Hepatocyte (in vitro differentiated cells): ENCODE results near the gene CEP131. TPM values are rescaled to one million over a fixed set of nuclear protein-coding genes. Genes with fewer than 3 reads are reported as not detected.

Source experiments
- DNase-seq: peaks from one replicate; pipeline ENCODE4 v3.0.0-alpha.2; 2016; ENCODE audit warnings: low spot score
- H2AFZ ChIP-seq: fragments of 200-600 bp; sonication (generic); 2 replicates; pipeline ENCODE4 v1.6.0; 2016; ENCODE audit warnings: antibody characterized with exemption, mild to moderate bottlenecking
- H3K27ac ChIP-seq: fragments of 200-600 bp; sonication (generic); 2 replicates; pipeline ENCODE4 v1.5.1; 2016; ENCODE audit warnings: mild to moderate bottlenecking
- H3K27me3 ChIP-seq: fragments of 200-600 bp; sonication (generic); 2 replicates; pipeline ENCODE4 v1.6.1; 2016
- H3K36me3 ChIP-seq: fragments of 200-600 bp; sonication (generic); replicated peaks from 2 replicates; pipeline ENCODE4 v1.5.1; 2016; ENCODE audit warnings: low read depth; ENCODE audit not compliant: insufficient read depth
- H3K4me1 ChIP-seq: fragments of 200-600 bp; sonication (generic); 2 replicates; pipeline ENCODE4 v1.5.1; 2016; ENCODE audit warnings: mild to moderate bottlenecking, moderate library complexity; ENCODE audit not compliant: insufficient read depth
- H3K4me2 ChIP-seq: fragments of 200-600 bp; sonication (generic); 2 replicates; pipeline ENCODE4 v1.6.0; 2016
- H3K4me3 ChIP-seq: fragments of 200-600 bp; sonication (generic); 2 replicates; pipeline ENCODE4 v1.5.1; 2016; ENCODE audit warnings: mild to moderate bottlenecking
- H3K79me2 ChIP-seq: fragments of 200-600 bp; sonication (generic); 2 replicates; pipeline ENCODE4 v1.6.0; 2017; ENCODE audit warnings: mild to moderate bottlenecking
- H3K9me2 ChIP-seq: fragments of 200-600 bp; sonication (generic); replicated peaks from 2 replicates; pipeline ENCODE4 v1.6.0; 2017; ENCODE audit warnings: mild to moderate bottlenecking; ENCODE audit not compliant: insufficient read depth
- H3K9me3 ChIP-seq: fragments of 200-600 bp; sonication (generic); 2 replicates; pipeline ENCODE4 v1.5.1; 2016; ENCODE audit warnings: low read depth, mild to moderate bottlenecking
- H4K20me1 ChIP-seq: fragments of 200-600 bp; sonication (generic); 2 replicates; pipeline ENCODE4 v1.6.0; 2016; ENCODE audit warnings: mild to moderate bottlenecking; ENCODE audit not compliant: insufficient read depth, poor library complexity, severe bottlenecking
- EZH2 ChIP-seq: fragments of 200-600 bp; sonication (generic); IDR thresholded peaks from 2 replicates; pipeline ENCODE4 v1.6.1; 2016; ENCODE audit warnings: antibody characterized with exemption, mild to moderate bottlenecking, borderline replicate concordance
- EZH2phosphoT487 ChIP-seq: fragments of 200-600 bp; sonication (generic); IDR thresholded peaks from one replicate; pipeline ENCODE4 v1.6.1; 2018; ENCODE audit warnings: antibody characterized with exemption, mild to moderate bottlenecking, low read depth, moderate library complexity; ENCODE audit not compliant: unreplicated experiment, severe bottlenecking
- WGBS: methylation state at CpG from one replicate; pipeline ENCODE4 v1.1.6; 2016; ENCODE audit warnings: low lambda C conversion rate; ENCODE audit errors: missing lambda C conversion rate; 5-methylcytosine and 5-hydroxymethylcytosine counted together
- polyA plus RNA-seq: library from polyadenylated mRNA; unstranded; fragments of >200 nt; fragmentation: Nextera tagmentation; extraction: Ambion mirVana; gene quantifications from 2 replicates; pipeline ENCODE4 v1.2.1, GENCODE V29; 2016
- total RNA-seq: library from RNA; depleted of rRNA; stranded (reverse); fragments of >200 nt; gene quantifications from 2 replicates; pipeline ENCODE4 v1.2.3, GENCODE V29; 2014
- TF ChIP-seq, protein P1 (sequence below): fragments of 200-600 bp; sonication (generic); IDR thresholded peaks from 2 replicates; pipeline ENCODE4 v1.5.1; 2016; ENCODE audit warnings: antibody characterized with exemption, mild to moderate bottlenecking; ENCODE audit not compliant: poor library complexity

The CEP131 gene
- total and polyA plus RNA-seq, 2 experiments from 2014 or later, result 7.3 to 10.1 TPM

DNA sequence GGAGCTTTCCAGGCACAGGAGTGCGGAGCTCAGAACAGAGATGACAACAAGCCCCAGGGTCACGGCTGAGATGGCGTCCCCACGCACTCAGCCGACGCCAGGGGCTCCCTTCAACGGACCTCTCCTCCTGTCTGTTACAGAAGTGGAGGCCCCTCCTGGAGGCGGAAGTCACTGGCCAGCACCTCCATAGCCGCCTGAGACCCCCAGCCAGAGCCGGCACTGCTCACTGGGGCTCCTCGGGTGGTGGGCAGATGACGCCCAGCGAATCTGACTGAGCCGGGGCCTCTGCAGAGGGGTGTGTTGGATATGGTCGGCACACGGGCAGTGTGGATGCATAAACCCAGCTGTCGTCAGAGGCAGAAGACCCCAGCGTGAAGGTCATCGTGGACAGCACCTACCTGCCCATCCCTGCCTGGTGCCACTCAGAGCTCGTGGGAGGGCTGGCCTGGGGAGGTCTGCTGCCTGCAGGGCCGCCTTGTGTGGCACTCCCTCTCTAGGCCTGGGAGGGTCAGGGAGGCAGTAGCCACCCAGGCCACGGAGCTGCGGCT is 36.4 kb upstream of the CEP131 start:
- no peaks in the 10 kb centered on the region for H3K36me3 ChIP-seq
- 96% methylated on average over 19 of the region's 23 CpGs for WGBS
- no peak for DNase-seq

DNA sequence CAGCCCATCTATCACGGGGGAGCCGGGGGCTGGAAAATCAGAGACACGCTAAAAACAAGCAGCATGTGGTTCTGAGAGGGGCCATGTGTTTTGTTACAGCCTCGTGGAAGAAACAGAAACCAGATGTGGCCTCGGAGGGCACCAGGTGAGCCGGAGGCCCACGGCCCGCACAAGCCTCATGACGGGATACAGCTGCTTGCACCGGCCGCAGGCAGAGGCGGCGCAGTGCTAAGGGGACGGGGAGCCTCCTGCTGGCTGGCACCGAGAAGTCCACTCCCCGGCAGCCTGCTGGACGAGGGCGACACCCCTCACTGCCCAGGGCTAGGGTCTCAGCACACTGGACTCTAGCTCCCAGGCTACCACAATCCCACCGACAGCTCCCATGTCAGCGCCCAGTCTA is 35.5 kb upstream of the CEP131 start:
- Histone ChIP-seq H3K4me1 (peaks cover 12% of the 10 kb centered on the region), H3K36me3 (no peaks in the 10 kb centered on the region), H3K79me2 (peaks cover 6% of the 10 kb centered on the region), H3K4me2 (no peak overlapping the region), H3K27ac (no peak overlapping the region), H3K9me2 (no peaks in the 10 kb centered on the region), H4K20me1 (peaks cover 2% of the 10 kb centered on the region), H3K4me3 (no peak overlapping the region), H2AFZ (no peak overlapping the region), H3K27me3 (no peaks in the 10 kb centered on the region), H3K9me3 (no peaks in the 10 kb centered on the region)
- peak; percentile 44 for DNase-seq
- no peak for TF ChIP-seq EZH2
- TF ChIP-seq, protein P1, sequence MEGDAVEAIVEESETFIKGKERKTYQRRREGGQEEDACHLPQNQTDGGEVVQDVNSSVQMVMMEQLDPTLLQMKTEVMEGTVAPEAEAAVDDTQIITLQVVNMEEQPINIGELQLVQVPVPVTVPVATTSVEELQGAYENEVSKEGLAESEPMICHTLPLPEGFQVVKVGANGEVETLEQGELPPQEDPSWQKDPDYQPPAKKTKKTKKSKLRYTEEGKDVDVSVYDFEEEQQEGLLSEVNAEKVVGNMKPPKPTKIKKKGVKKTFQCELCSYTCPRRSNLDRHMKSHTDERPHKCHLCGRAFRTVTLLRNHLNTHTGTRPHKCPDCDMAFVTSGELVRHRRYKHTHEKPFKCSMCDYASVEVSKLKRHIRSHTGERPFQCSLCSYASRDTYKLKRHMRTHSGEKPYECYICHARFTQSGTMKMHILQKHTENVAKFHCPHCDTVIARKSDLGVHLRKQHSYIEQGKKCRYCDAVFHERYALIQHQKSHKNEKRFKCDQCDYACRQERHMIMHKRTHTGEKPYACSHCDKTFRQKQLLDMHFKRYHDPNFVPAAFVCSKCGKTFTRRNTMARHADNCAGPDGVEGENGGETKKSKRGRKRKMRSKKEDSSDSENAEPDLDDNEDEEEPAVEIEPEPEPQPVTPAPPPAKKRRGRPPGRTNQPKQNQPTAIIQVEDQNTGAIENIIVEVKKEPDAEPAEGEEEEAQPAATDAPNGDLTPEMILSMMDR, result peak; percentile 16
- 59% methylated on average over 20 of the region's 20 CpGs for WGBS

More for the DNA sequence above, 36.4 kb upstream of the CEP131 start:
- Histone ChIP-seq H3K27ac (no peak overlapping the region), H3K4me1 (peaks cover 12% of the 10 kb centered on the region), H3K4me3 (no peak overlapping the region), H4K20me1 (peaks cover 2% of the 10 kb centered on the region), H3K9me2 (no peaks in the 10 kb centered on the region), H2AFZ (no peak overlapping the region), H3K9me3 (no peaks in the 10 kb centered on the region), H3K79me2 (peaks cover 2% of the 10 kb centered on the region), H3K4me2 (no peak overlapping the region), H3K27me3 (no peaks in the 10 kb centered on the region)
- TF ChIP-seq, protein P1, result no peak
- no peak for TF ChIP-seq EZH2
- TF ChIP-seq EZH2phosphoT487, result no peak

DNA sequence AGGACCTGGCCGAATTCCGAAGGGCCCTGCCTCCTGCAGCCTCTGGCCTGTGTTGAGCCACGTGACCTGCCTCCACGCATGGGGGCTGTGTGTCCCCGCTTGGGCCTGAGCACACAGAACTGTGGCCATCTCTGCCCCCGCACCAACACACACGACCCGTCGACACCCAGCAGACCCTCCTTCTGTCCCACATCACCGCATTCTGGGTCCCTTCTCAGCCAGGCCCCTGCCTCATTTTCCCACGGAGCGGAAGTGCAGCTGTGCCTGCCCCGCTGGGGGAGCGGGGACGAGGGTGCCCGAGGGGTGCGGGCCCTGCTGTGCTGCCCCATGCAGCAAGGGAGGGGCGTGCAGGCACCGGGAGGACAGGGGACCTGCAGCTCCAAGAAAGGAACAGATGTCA is 34.8 kb upstream of the CEP131 start:
- no peak overlapping the region for H2AFZ ChIP-seq
- H3K9me2 ChIP-seq, result no peaks in the 10 kb centered on the region
- no peaks in the 10 kb centered on the region for H3K27me3 ChIP-seq
- DNase-seq, result no peak
- H3K4me3 ChIP-seq, result no peak overlapping the region
- H4K20me1 ChIP-seq, result peaks cover 2% of the 10 kb centered on the region
- H3K27ac ChIP-seq, result no peak overlapping the region
- H3K79me2 ChIP-seq, result peaks cover 6% of the 10 kb centered on the region
- no peaks in the 10 kb centered on the region for H3K9me3 ChIP-seq
- peaks cover 12% of the 10 kb centered on the region for H3K4me1 ChIP-seq
- H3K36me3 ChIP-seq, result no peaks in the 10 kb centered on the region
- WGBS, result 95% methylated on average over 19 of the region's 19 CpGs
- no peak overlapping the region for H3K4me2 ChIP-seq
- TF ChIP-seq, protein P1, result no peak
- no peak for TF ChIP-seq EZH2
- no peak for TF ChIP-seq EZH2phosphoT487
